ENCODE measurements around the gene DBN1.

The DBN1 gene

DNA sequence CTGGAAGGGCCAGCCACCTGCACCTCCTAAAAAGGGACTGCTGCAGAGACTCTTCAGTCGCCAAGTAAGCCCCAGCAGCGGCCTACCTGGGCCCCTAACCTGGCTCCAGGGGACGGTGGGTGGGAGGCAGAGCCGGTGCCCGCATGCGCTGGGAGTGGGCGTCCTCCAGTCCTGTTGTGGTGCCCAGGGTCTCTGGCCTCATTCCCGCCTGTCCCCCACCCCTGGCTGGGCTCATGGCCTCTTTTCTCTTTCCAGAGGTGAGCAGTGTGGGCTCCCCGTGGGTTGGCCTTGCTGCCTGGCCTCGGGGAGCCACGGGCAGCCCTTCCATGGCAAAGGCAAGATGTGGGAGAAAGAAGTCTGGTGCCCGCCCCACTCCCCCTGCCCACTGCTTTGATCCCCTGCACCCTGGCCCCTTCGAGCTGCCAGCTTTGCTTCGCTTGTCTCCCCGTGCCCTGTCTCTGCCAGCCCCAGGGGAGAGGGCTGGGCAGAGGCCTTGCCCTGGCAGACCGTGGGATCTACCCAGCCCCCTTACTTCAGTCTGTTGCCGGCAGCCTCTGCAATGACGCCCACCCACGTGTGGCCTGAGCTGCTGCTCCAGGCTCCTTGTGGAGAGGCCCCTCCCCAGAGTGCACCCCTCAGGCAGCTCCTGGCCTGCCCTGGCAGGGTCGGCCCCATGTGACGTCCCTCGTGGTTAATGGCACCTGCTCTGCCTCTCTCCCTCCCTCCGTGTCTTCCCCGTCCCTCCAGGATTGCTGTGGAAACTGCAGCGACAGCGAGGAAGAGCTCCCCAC is 32.2 kb downstream of the DBN1 start:
- no peaks in the 10 kb centered on the region for H3K27me3 ChIP-seq (replicated peaks; ENCODE audit: control insufficient read depth, insufficient read depth, low read length)
- peaks cover 5% of the 10 kb centered on the region for H3K4me1 ChIP-seq (ENCODE audit: control insufficient read depth, insufficient read depth, low read length)
- no peaks in the 10 kb centered on the region for H3K9me3 ChIP-seq (ENCODE audit: control insufficient read depth, low read length)
- H3K36me3 ChIP-seq (ENCODE audit: control insufficient read depth, insufficient read depth, low read length, severe bottlenecking) = peaks cover 10% of the 10 kb centered on the region
- H3K9ac ChIP-seq (ENCODE audit: low read length) = no peak overlapping the region
- no peak for DNase-seq (ENCODE audit: low read depth)
- H3K4me3 ChIP-seq (ENCODE audit: low read length) = no peak overlapping the region

- Histone ChIP-seq H3K9me3 (ENCODE audit: control insufficient read depth, low read length) (no peaks in the 10 kb centered on the region), H3K9ac (ENCODE audit: low read length) (no peak overlapping the region)
Measured at GRCh38 chr5:177440211-177440989, 33.0 kb downstream of the DBN1 start.

GRCh38 chr5:177439518-177440053 is 33.8 kb downstream of the DBN1 start:
- Histone ChIP-seq H3K4me1 (ENCODE audit: control insufficient read depth, insufficient read depth, low read length) (no peaks in the 10 kb centered on the region), H3K4me3 (ENCODE audit: low read length) (no peak overlapping the region), H3K36me3 (ENCODE audit: control insufficient read depth, insufficient read depth, low read length, severe bottlenecking) (peaks cover 18% of the 10 kb centered on the region), H3K9ac (ENCODE audit: low read length) (no peak overlapping the region), H3K9me3 (ENCODE audit: control insufficient read depth, low read length) (no peaks in the 10 kb centered on the region), H3K27me3 (replicated peaks; ENCODE audit: control insufficient read depth, insufficient read depth, low read length) (no peaks in the 10 kb centered on the region)
- DNase-seq (ENCODE audit: low read depth) = no peak

More at GRCh38 chr5:177440211-177440989, 33.0 kb downstream of the DBN1 start:
- no peak for DNase-seq (ENCODE audit: low read depth)
- Histone ChIP-seq H3K4me3 (ENCODE audit: low read length) (no peak overlapping the region), H3K4me1 (ENCODE audit: control insufficient read depth, insufficient read depth, low read length) (no peaks in the 10 kb centered on the region), H3K27me3 (replicated peaks; ENCODE audit: control insufficient read depth, insufficient read depth, low read length) (no peaks in the 10 kb centered on the region), H3K36me3 (ENCODE audit: control insufficient read depth, insufficient read depth, low read length, severe bottlenecking) (peaks cover 12% of the 10 kb centered on the region)

DNA sequence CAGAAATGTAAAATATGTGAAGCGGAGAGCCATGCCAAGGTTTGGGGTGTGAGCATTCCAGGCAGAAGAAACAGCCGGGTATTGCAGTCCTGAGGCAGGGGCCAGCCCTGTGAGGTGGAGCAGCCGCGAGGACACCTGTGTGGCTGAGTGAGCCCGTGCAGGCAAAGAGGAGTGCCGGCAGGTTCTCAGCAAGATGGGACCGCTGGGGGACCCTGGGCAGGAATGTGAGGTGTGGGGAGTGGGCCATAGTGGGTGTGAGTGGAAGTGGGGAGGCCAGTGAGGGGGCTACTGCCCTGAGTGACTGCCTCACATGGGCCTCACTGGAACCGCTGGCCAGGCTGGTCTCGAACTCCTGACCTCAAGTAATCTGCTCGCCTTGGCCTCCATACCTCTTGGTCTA is 35.0 kb downstream of the DBN1 start:
- peaks cover 25% of the 10 kb centered on the region for H3K36me3 ChIP-seq (ENCODE audit: control insufficient read depth, insufficient read depth, low read length, severe bottlenecking)
- H3K9ac ChIP-seq (ENCODE audit: low read length) = no peak overlapping the region
- H3K4me3 ChIP-seq (ENCODE audit: low read length) = no peak overlapping the region

GRCh38 chr5:177437623-177438022 is 35.8 kb downstream of the DBN1 start:
- Histone ChIP-seq H3K9ac (ENCODE audit: low read length) (no peak overlapping the region), H3K36me3 (ENCODE audit: control insufficient read depth, insufficient read depth, low read length, severe bottlenecking) (peaks cover 29% of the 10 kb centered on the region), H3K4me3 (ENCODE audit: low read length) (no peak overlapping the region), H3K27me3 (replicated peaks; ENCODE audit: control insufficient read depth, insufficient read depth, low read length) (no peaks in the 10 kb centered on the region), H3K4me1 (ENCODE audit: control insufficient read depth, insufficient read depth, low read length) (no peaks in the 10 kb centered on the region), H3K9me3 (ENCODE audit: control insufficient read depth, low read length) (no peaks in the 10 kb centered on the region)
- DNase-seq (ENCODE audit: low read depth) = no peak

More for the DNA sequence above, 35.0 kb downstream of the DBN1 start:
- H3K9me3 ChIP-seq (ENCODE audit: control insufficient read depth, low read length) = no peaks in the 10 kb centered on the region
- no peak for DNase-seq (ENCODE audit: low read depth)
- no peaks in the 10 kb centered on the region for H3K27me3 ChIP-seq (replicated peaks; ENCODE audit: control insufficient read depth, insufficient read depth, low read length)
- no peaks in the 10 kb centered on the region for H3K4me1 ChIP-seq (ENCODE audit: control insufficient read depth, insufficient read depth, low read length)

DNA sequence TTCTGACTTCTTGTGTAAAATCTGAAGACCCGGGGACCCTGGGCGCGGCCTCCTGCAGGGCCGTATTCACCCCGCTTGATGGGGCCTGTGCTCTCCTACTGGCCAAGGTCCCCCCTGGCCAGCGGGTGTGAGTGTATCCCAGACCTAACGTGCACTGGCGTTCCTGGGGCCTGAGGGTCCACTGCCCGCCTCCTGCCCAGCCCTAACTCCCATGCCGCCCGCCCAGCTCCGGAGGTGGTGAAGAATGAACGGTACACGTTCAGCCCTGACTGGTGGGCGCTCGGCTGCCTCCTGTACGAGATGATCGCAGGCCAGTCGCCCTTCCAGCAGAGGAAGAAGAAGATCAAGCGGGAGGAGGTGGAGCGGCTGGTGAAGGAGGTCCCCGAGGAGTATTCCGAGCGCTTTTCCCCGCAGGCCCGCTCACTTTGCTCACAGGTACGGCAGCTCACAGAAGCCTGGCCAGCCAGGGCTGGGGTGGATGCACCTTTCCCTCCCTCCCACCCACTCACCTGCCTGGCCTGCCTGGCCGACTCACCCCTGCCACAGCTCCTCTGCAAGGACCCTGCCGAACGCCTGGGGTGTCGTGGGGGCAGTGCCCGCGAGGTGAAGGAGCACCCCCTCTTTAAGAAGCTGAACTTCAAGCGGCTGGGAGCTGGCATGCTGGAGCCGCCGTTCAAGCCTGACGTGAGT is 37.4 kb downstream of the DBN1 start:
- no peak overlapping the region for H3K4me3 ChIP-seq (ENCODE audit: low read length)

DNA sequence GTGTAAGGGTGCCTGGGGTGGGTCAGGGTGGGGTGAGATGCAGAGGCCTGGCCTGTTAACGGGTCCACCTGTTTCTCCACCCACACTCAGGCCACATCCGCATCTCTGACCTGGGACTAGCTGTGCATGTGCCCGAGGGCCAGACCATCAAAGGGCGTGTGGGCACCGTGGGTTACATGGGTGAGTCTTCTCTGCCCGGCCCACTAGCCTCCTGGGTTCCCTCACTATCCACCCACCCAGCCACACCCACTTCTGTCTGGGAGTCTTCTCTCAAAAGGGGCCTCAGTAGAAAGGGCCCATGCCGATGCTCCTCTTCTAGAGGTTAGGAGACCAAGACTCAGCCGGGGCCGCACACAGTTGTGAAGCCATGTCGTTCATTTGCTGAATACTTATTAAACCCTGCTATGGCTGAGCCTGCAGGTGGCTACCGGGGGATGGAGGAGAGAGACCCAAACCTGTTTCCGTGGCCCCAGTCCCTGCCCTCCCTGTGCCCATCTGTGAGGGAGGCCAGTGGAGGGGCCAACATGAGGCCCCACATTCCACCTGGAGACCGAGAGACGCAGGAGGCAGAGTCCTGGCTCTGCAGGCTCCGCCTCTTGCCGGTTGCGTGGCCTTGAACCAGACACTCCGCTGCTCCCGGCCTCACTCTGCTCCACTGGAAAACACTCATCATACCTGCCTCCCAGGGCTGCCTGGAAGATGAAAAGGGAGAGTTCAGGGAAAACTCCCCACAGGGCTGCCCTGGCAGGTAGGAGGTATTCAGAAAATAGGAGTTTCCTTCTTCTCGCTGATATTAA is 38.3 kb downstream of the DBN1 start:
- no peak overlapping the region for H3K4me3 ChIP-seq (ENCODE audit: low read length)
- H3K36me3 ChIP-seq (ENCODE audit: control insufficient read depth, insufficient read depth, low read length, severe bottlenecking) = peaks cover 26% of the 10 kb centered on the region
- no peaks in the 10 kb centered on the region for H3K9me3 ChIP-seq (ENCODE audit: control insufficient read depth, low read length)
- H3K9ac ChIP-seq (ENCODE audit: low read length) = no peak overlapping the region
- no peak for DNase-seq (ENCODE audit: low read depth)
- no peaks in the 10 kb centered on the region for H3K4me1 ChIP-seq (ENCODE audit: control insufficient read depth, insufficient read depth, low read length)
- no peaks in the 10 kb centered on the region for H3K27me3 ChIP-seq (replicated peaks; ENCODE audit: control insufficient read depth, insufficient read depth, low read length)

More for the DNA sequence above, 37.4 kb downstream of the DBN1 start:
- peaks cover 26% of the 10 kb centered on the region for H3K36me3 ChIP-seq (ENCODE audit: control insufficient read depth, insufficient read depth, low read length, severe bottlenecking)
- H3K4me1 ChIP-seq (ENCODE audit: control insufficient read depth, insufficient read depth, low read length) = no peaks in the 10 kb centered on the region
- no peaks in the 10 kb centered on the region for H3K27me3 ChIP-seq (replicated peaks; ENCODE audit: control insufficient read depth, insufficient read depth, low read length)
- no peak overlapping the region for H3K9ac ChIP-seq (ENCODE audit: low read length)
- no peak for DNase-seq (ENCODE audit: low read depth)
- H3K9me3 ChIP-seq (ENCODE audit: control insufficient read depth, low read length) = no peaks in the 10 kb centered on the region

DNA sequence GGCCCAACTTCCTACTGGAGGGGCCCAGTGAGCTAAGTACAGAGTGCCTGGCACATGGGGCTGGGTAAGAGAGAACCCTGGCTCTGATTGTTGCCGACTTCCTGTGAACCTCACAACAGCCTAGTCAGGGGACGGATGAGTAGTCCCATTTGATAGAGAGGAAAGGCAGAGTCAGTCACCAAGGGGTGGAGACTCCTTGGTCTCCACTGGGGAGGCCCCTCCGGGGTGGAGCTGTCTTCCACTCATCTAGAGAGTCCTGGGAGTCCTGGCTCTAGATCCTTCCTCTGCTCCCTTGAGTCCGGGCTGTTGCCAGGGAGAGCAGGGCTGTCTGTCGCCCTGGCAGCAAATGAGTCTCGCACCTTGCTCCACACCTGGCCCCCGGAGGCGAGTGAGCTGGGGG is 39.0 kb downstream of the DBN1 start:
- no peak for DNase-seq (ENCODE audit: low read depth)
- Histone ChIP-seq H3K36me3 (ENCODE audit: control insufficient read depth, insufficient read depth, low read length, severe bottlenecking) (peaks cover 26% of the 10 kb centered on the region), H3K4me3 (ENCODE audit: low read length) (no peak overlapping the region)

DNA sequence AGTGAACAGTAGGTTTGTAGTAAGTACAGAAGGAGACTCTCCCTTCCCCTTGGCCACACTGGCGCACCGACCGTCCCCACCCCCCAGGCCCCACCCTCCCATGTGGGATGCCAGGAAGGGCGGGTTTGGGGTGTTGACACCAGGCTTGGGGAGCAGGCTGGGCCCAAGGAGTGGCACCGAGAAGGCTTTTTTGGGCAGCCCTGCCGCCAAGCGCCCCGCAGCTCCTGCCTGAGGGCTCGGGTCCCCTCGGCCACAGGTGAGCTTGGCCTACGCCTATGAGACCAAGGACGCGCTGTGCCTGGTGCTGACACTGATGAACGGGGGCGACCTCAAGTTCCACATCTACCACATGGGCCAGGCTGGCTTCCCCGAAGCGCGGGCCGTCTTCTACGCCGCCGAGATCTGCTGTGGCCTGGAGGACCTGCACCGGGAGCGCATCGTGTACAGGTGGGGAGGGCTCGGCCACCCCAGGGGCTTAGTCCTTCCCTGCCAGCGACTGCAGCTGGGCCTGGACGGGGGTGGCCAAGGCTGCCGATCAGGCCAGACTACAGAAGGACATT is 39.7 kb downstream of the DBN1 start:
- H3K36me3 ChIP-seq (ENCODE audit: control insufficient read depth, insufficient read depth, low read length, severe bottlenecking) = peaks cover 26% of the 10 kb centered on the region
- no peak overlapping the region for H3K4me3 ChIP-seq (ENCODE audit: low read length)
- no peak for DNase-seq (ENCODE audit: low read depth)
- no peak overlapping the region for H3K9ac ChIP-seq (ENCODE audit: low read length)
- H3K9me3 ChIP-seq (ENCODE audit: control insufficient read depth, low read length) = no peaks in the 10 kb centered on the region
- no peaks in the 10 kb centered on the region for H3K27me3 ChIP-seq (replicated peaks; ENCODE audit: control insufficient read depth, insufficient read depth, low read length)
- H3K4me1 ChIP-seq (ENCODE audit: control insufficient read depth, insufficient read depth, low read length) = no peaks in the 10 kb centered on the region

More for the DNA sequence above, 39.0 kb downstream of the DBN1 start:
- H3K4me1 ChIP-seq (ENCODE audit: control insufficient read depth, insufficient read depth, low read length) = no peaks in the 10 kb centered on the region
- H3K27me3 ChIP-seq (replicated peaks; ENCODE audit: control insufficient read depth, insufficient read depth, low read length) = no peaks in the 10 kb centered on the region
- H3K9ac ChIP-seq (ENCODE audit: low read length) = no peak overlapping the region
- H3K9me3 ChIP-seq (ENCODE audit: control insufficient read depth, low read length) = no peaks in the 10 kb centered on the region

- H3K9me3 ChIP-seq (ENCODE audit: control insufficient read depth, low read length) = no peaks in the 10 kb centered on the region
- peaks cover under 1% of the 10 kb centered on the region for H3K4me1 ChIP-seq (ENCODE audit: control insufficient read depth, insufficient read depth, low read length)
- DNase-seq (ENCODE audit: low read depth) = no peak
- peaks cover 26% of the 10 kb centered on the region for H3K36me3 ChIP-seq (ENCODE audit: control insufficient read depth, insufficient read depth, low read length, severe bottlenecking)
- H3K9ac ChIP-seq (ENCODE audit: low read length) = no peak overlapping the region
- no peak overlapping the region for H3K4me3 ChIP-seq (ENCODE audit: low read length)
- no peaks in the 10 kb centered on the region for H3K27me3 ChIP-seq (replicated peaks; ENCODE audit: control insufficient read depth, insufficient read depth, low read length)
Measured at GRCh38 chr5:177432839-177433657, 40.4 kb downstream of the DBN1 start.

Data from adipocyte (in vitro differentiated cells).